Inflammatory macrophage treated with lipopolysaccharide for 4 hours (primary cell): ENCODE data around the gene PATL2.

Experiments
- DNase-seq: peaks from one replicate; pipeline ENCODE4 v3.0.0-alpha.2; 2020

PATL2 gene

GRCh38 chr15:44641651-44642050 lies 69.5 kb downstream of the PATL2 start:
- no peak for DNase-seq

GRCh38 chr15:44636976-44637375 lies 74.1 kb downstream of the PATL2 start:
- no peak for DNase-seq

- DNase-seq = peak; percentile 90
Observed at GRCh38 chr15:44633603-44634002, 77.5 kb downstream of the PATL2 start.

GRCh38 chr15:44625286-44625685 lies 85.8 kb downstream of the PATL2 start:
- DNase-seq = peak; percentile 11

GRCh38 chr15:44623178-44623577 lies 87.9 kb downstream of the PATL2 start:
- no peak for DNase-seq

GRCh38 chr15:44620081-44620480 lies 91.0 kb downstream of the PATL2 start:
- no peak for DNase-seq

- no peak for DNase-seq
Observed at GRCh38 chr15:44616974-44617373, 94.1 kb downstream of the PATL2 start.
